Measurements from ENCODE around the gene CAMSAP2.

CAMSAP2 gene

GRCh38 chr1:200751717-200752116 is 13.0 kb downstream of the CAMSAP2 start:
- FAIRE-seq, result no peak
- TF ChIP-seq POLR2A (IDR thresholded peaks at IDR 0.05; ENCODE audit: low read depth, low read length), result no peak
- DNase-seq (ENCODE audit: insufficient read length, low spot score), result no peak

GRCh38 chr1:200753650-200754198 is 15.0 kb downstream of the CAMSAP2 start:
- TF ChIP-seq POLR2A (IDR thresholded peaks at IDR 0.05; ENCODE audit: low read depth, low read length), result no peak
- FAIRE-seq (no peak), DNase-seq (ENCODE audit: insufficient read length, low spot score) (no peak)

- DNase-seq (ENCODE audit: insufficient read length, low spot score), result no peak
- no peak for TF ChIP-seq POLR2A (IDR thresholded peaks at IDR 0.05; ENCODE audit: low read depth, low read length)
- no peak for FAIRE-seq
These were observed 16.8 kb downstream of the CAMSAP2 start for GRCh38 chr1:200755456-200755855.

GRCh38 chr1:200762089-200762488 is 23.4 kb downstream of the CAMSAP2 start:
- FAIRE-seq, result no peak
- no peak for DNase-seq (ENCODE audit: insufficient read length, low spot score)
- no peak for TF ChIP-seq POLR2A (IDR thresholded peaks at IDR 0.05; ENCODE audit: low read depth, low read length)

GRCh38 chr1:200767321-200767720 is 28.6 kb downstream of the CAMSAP2 start:
- FAIRE-seq (no peak), DNase-seq (ENCODE audit: insufficient read length, low spot score) (no peak)
- no peak for TF ChIP-seq POLR2A (IDR thresholded peaks at IDR 0.05; ENCODE audit: low read depth, low read length)

GRCh38 chr1:200771625-200772555 is 33.2 kb downstream of the CAMSAP2 start:
- peak; percentile 12 for DNase-seq (ENCODE audit: insufficient read length, low spot score)
- FAIRE-seq, result no peak
- no peak for TF ChIP-seq POLR2A (IDR thresholded peaks at IDR 0.05; ENCODE audit: low read depth, low read length)

GRCh38 chr1:200774311-200774710 is 35.6 kb downstream of the CAMSAP2 start:
- no peak for DNase-seq (ENCODE audit: insufficient read length, low spot score)
- FAIRE-seq, result no peak
- no peak for TF ChIP-seq POLR2A (IDR thresholded peaks at IDR 0.05; ENCODE audit: low read depth, low read length)

- no peak for TF ChIP-seq POLR2A (IDR thresholded peaks at IDR 0.05; ENCODE audit: low read depth, low read length)
- no peak for FAIRE-seq
- DNase-seq (ENCODE audit: insufficient read length, low spot score), result no peak
These were observed 36.2 kb downstream of the CAMSAP2 start for GRCh38 chr1:200774735-200775444.

GRCh38 chr1:200775850-200776249 is 37.2 kb downstream of the CAMSAP2 start:
- FAIRE-seq (no peak), DNase-seq (ENCODE audit: insufficient read length, low spot score) (no peak)
- no peak for TF ChIP-seq POLR2A (IDR thresholded peaks at IDR 0.05; ENCODE audit: low read depth, low read length)

- FAIRE-seq, result no peak
- TF ChIP-seq POLR2A (IDR thresholded peaks at IDR 0.05; ENCODE audit: low read depth, low read length), result no peak
- DNase-seq (ENCODE audit: insufficient read length, low spot score), result no peak
These were observed 38.3 kb downstream of the CAMSAP2 start for GRCh38 chr1:200776949-200777348.

- no peak for TF ChIP-seq POLR2A (IDR thresholded peaks at IDR 0.05; ENCODE audit: low read depth, low read length)
- FAIRE-seq (no peak), DNase-seq (ENCODE audit: insufficient read length, low spot score) (no peak)
These were observed 40.1 kb downstream of the CAMSAP2 start for GRCh38 chr1:200778766-200779165.

GRCh38 chr1:200779326-200779725 is 40.6 kb downstream of the CAMSAP2 start:
- FAIRE-seq, result no peak
- TF ChIP-seq POLR2A (IDR thresholded peaks at IDR 0.05; ENCODE audit: low read depth, low read length), result no peak
- no peak for DNase-seq (ENCODE audit: insufficient read length, low spot score)

- FAIRE-seq, result no peak
- DNase-seq (ENCODE audit: insufficient read length, low spot score), result no peak
- TF ChIP-seq POLR2A (IDR thresholded peaks at IDR 0.05; ENCODE audit: low read depth, low read length), result no peak
These were observed 42.1 kb downstream of the CAMSAP2 start for GRCh38 chr1:200780545-200781369.

- DNase-seq (ENCODE audit: insufficient read length, low spot score) (no peak), FAIRE-seq (no peak)
- no peak for TF ChIP-seq POLR2A (IDR thresholded peaks at IDR 0.05; ENCODE audit: low read depth, low read length)
These were observed 45.2 kb downstream of the CAMSAP2 start for GRCh38 chr1:200783926-200784325.

Measured in H54 (cell line).